Rectal smooth muscle tissue (tissue), 1 donor: Measurements from ENCODE around the gene SHROOM4.

Experiments used
- H3K27ac ChIP-seq: one replicate; pipeline ENCODE4 v1.7.0; 2013; ENCODE audit warnings: low read depth, low read length, inconsistent platforms
- H3K27me3 ChIP-seq: one replicate; pipeline ENCODE4 v1.7.0; 2013; ENCODE audit warnings: low read length; ENCODE audit not compliant: control insufficient read depth, insufficient read depth
- H3K36me3 ChIP-seq: one replicate; pipeline ENCODE4 v1.7.0; 2013; ENCODE audit warnings: low read length; ENCODE audit not compliant: control insufficient read depth, insufficient read depth
- H3K4me1 ChIP-seq: one replicate; pipeline ENCODE4 v1.7.0; 2013; ENCODE audit warnings: low read length; ENCODE audit not compliant: control insufficient read depth, insufficient read depth
- H3K4me3 ChIP-seq: one replicate; pipeline ENCODE4 v1.7.0; 2013; ENCODE audit warnings: low read length
- H3K9ac ChIP-seq: one replicate; pipeline ENCODE4 v1.7.0; 2013; ENCODE audit warnings: low read length

SHROOM4 gene

DNA sequence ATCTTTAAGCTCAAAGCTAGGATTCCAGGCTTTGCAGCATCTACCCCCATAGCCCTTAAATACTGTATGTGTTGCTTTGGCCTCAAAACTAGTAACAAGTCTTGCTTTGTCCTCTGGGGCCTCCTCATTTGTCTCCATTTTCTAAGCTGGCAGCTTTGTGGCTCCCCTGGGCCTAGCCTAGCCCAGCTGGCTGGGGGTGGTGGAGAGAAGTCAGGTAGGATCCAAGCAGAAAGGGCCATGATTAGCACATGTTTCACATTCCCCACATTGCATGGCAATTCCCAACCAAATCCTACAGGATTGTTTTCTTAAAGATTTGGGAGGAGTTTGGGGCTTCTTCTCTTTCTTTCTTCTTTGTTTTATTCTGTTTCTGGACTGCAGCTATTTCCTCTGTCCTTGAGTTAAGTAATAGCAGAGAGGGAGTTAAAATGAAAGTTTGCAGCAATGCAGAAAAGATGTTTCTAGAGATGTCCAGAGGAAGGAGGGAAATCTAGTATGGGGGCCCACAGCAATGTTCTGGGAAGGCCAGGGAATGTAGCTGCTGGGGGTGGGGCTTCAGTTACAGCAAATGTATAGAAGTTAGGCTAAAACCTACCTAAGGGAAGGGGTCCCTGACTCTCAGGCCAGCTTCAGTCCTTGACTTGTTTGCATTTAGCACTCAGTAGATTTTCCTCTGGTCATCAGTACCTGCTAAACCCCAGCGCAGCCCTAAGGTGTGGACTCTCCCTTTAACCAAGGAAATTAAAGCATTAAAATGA, 92.1 kb downstream of the SHROOM4 start:
- peaks cover 3% of the 10 kb centered on the region for H3K4me1 ChIP-seq
- H3K4me3 ChIP-seq = no peak overlapping the region
- no peaks in the 10 kb centered on the region for H3K36me3 ChIP-seq
- H3K27ac ChIP-seq = no peak overlapping the region
- H3K9ac ChIP-seq = no peak overlapping the region
- no peaks in the 10 kb centered on the region for H3K27me3 ChIP-seq

DNA sequence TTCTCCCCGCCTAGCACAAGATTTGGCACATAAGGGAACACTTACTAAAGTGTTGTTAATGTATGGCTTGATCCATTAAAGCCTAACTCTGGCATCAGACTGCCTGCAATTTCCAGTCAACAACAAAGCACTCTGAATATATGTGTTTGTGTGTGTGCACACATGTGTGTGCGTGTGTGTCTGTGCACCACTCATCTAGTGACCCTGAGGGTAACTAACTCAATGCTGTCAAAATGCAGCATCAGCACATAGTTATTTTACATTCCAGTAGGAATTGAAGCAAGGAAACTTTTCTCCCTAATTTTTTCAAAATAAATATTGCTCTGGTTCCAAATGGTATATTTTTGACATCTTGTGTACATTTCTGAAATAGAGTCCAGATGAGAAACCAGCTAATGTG, 94.4 kb downstream of the SHROOM4 start:
- Histone ChIP-seq H3K36me3 (no peaks in the 10 kb centered on the region), H3K27me3 (no peaks in the 10 kb centered on the region), H3K9ac (no peak overlapping the region), H3K27ac (no peak overlapping the region), H3K4me1 (peaks cover 3% of the 10 kb centered on the region), H3K4me3 (no peak overlapping the region)

GRCh38 chrX:50718776-50719175, 95.2 kb downstream of the SHROOM4 start:
- Histone ChIP-seq H3K27me3 (no peaks in the 10 kb centered on the region), H3K4me3 (no peak overlapping the region), H3K36me3 (no peaks in the 10 kb centered on the region), H3K27ac (no peak overlapping the region), H3K4me1 (peaks cover 3% of the 10 kb centered on the region), H3K9ac (no peak overlapping the region)

DNA sequence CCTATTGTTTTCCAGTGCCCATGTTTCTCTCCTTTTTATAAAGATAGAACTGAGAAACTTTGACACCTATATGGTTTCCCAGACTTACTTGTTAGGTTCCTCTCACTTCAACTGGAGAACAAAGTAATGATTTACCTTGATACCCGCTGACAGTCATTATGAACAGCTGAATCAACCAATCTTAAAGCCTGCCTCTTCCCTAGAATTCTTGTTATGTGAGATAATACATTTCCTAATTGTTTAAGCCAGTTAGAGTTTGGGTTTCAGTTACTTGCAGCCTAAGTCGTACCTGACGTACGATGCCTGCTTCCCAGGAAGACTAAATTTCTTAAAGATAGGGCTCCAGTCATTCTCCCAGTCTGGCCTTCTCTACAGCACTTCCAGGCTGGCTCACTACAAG, 97.3 kb downstream of the SHROOM4 start:
- Histone ChIP-seq H3K4me3 (no peak overlapping the region), H3K9ac (no peak overlapping the region), H3K27ac (no peak overlapping the region), H3K27me3 (no peaks in the 10 kb centered on the region), H3K36me3 (no peaks in the 10 kb centered on the region), H3K4me1 (no peaks in the 10 kb centered on the region)

GRCh38 chrX:50712777-50713176, 101.2 kb downstream of the SHROOM4 start:
- Histone ChIP-seq H3K4me1 (no peaks in the 10 kb centered on the region), H3K27ac (no peak overlapping the region), H3K9ac (no peak overlapping the region), H3K27me3 (no peaks in the 10 kb centered on the region), H3K36me3 (no peaks in the 10 kb centered on the region), H3K4me3 (no peak overlapping the region)

DNA sequence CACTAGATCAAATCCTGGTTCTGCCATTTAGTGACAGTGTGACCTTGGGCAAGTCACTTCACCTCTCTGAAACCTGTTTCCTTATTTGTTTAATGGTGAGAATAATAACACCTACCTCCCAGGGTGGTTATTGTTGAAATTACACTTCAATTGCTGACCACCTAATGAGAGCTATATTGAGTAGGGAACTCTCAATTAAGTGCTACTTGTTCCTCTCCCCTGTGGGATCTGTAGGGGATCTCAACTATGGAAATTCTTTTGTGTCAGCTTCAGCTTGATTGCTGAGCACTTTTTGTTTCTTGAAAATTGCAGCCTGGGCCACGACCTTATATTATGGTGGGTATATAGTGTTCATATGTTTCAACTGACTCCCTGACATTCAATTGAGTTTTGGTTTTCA, 102.1 kb downstream of the SHROOM4 start:
- no peaks in the 10 kb centered on the region for H3K4me1 ChIP-seq
- H3K36me3 ChIP-seq = no peaks in the 10 kb centered on the region
- no peak overlapping the region for H3K27ac ChIP-seq
- no peak overlapping the region for H3K4me3 ChIP-seq
- no peaks in the 10 kb centered on the region for H3K27me3 ChIP-seq
- no peak overlapping the region for H3K9ac ChIP-seq

- Histone ChIP-seq H3K4me1 (no peaks in the 10 kb centered on the region), H3K9ac (no peak overlapping the region), H3K27me3 (no peaks in the 10 kb centered on the region), H3K27ac (no peak overlapping the region), H3K36me3 (no peaks in the 10 kb centered on the region), H3K4me3 (no peak overlapping the region)
Measured at GRCh38 chrX:50707955-50708699, 105.9 kb downstream of the SHROOM4 start.

- Histone ChIP-seq H3K27me3 (no peaks in the 10 kb centered on the region), H3K27ac (no peak overlapping the region), H3K9ac (no peak overlapping the region), H3K4me1 (no peaks in the 10 kb centered on the region), H3K4me3 (no peak overlapping the region), H3K36me3 (no peaks in the 10 kb centered on the region)
Measured at GRCh38 chrX:50707405-50707804, 106.6 kb downstream of the SHROOM4 start.

- H3K9ac ChIP-seq = no peak overlapping the region
- no peak overlapping the region for H3K4me3 ChIP-seq
- no peaks in the 10 kb centered on the region for H3K4me1 ChIP-seq
- no peak overlapping the region for H3K27ac ChIP-seq
- no peaks in the 10 kb centered on the region for H3K27me3 ChIP-seq
- no peaks in the 10 kb centered on the region for H3K36me3 ChIP-seq
Measured at GRCh38 chrX:50705042-50705441, 109.0 kb downstream of the SHROOM4 start.

GRCh38 chrX:50704360-50704759, 109.6 kb downstream of the SHROOM4 start:
- Histone ChIP-seq H3K4me3 (no peak overlapping the region), H3K4me1 (no peaks in the 10 kb centered on the region), H3K9ac (no peak overlapping the region), H3K27ac (no peak overlapping the region), H3K27me3 (no peaks in the 10 kb centered on the region), H3K36me3 (no peaks in the 10 kb centered on the region)

- peaks cover 2% of the 10 kb centered on the region for H3K27me3 ChIP-seq
- H3K27ac ChIP-seq = no peak overlapping the region
- no peak overlapping the region for H3K9ac ChIP-seq
- H3K36me3 ChIP-seq = no peaks in the 10 kb centered on the region
- H3K4me1 ChIP-seq = no peaks in the 10 kb centered on the region
- H3K4me3 ChIP-seq = no peak overlapping the region
Measured at GRCh38 chrX:50700921-50701320, 113.1 kb downstream of the SHROOM4 start.

GRCh38 chrX:50698944-50699343, 115.0 kb downstream of the SHROOM4 start:
- H3K27ac ChIP-seq = no peak overlapping the region
- peaks cover 2% of the 10 kb centered on the region for H3K27me3 ChIP-seq
- H3K4me3 ChIP-seq = no peak overlapping the region
- H3K9ac ChIP-seq = no peak overlapping the region
- H3K4me1 ChIP-seq = no peaks in the 10 kb centered on the region
- no peaks in the 10 kb centered on the region for H3K36me3 ChIP-seq

GRCh38 chrX:50697691-50698090, 116.3 kb downstream of the SHROOM4 start:
- no peak overlapping the region for H3K27ac ChIP-seq
- no peak overlapping the region for H3K4me3 ChIP-seq
- no peak overlapping the region for H3K9ac ChIP-seq
- peaks cover 2% of the 10 kb centered on the region for H3K27me3 ChIP-seq
- no peaks in the 10 kb centered on the region for H3K36me3 ChIP-seq
- H3K4me1 ChIP-seq = no peaks in the 10 kb centered on the region
